NAMALWA (cell line): Measurements from ENCODE around the gene ARHGAP8.
"Not testable (repeated sequence)": the region's sequence is repeated elsewhere in the genome, so short reads cannot be mapped to it uniquely, and the experiment has no call there.

ENCODE experiments used
- DNase-seq: peaks from one replicate; pipeline ENCODE4 v3.0.0-alpha.2; 2015; ENCODE audit warnings: low spot score

ARHGAP8 gene

DNA sequence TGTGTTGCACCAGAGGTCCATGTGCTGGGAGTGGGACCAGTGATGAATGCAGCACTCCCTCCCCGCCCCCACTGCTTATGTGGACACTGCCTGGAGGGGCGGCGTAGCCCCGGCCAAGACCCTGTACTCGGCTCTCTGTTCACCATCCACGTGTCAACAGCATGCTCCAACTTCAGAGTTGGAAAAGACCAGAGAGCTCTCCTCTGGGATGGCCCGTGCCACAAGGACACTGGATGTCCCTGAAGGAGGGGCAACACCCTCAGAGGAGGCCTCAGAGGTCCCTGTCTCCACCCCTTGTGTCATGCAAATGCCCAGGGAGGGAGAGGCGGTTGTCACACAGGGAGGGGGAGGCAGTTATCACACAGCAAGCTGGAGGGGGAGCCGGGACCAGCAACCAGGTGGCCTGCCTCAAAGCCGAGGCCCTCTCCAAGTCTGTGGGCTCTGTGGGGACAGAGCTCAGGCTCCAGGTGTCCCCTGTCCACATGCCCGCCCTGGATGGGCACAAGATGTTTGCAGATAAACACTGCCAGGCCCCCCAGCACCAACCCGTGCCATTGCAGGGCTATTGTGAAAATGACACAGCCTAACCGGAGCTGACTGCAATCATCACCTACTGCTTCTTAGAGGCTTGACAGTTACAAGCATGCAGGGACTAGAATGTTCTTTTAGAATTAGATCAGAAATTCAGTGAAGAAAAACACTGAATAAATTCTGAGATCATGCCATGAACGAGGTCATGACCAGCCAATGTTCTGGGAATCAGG is 136.3 kb downstream of the ARHGAP8 start:
- DNase-seq: no peak

DNA sequence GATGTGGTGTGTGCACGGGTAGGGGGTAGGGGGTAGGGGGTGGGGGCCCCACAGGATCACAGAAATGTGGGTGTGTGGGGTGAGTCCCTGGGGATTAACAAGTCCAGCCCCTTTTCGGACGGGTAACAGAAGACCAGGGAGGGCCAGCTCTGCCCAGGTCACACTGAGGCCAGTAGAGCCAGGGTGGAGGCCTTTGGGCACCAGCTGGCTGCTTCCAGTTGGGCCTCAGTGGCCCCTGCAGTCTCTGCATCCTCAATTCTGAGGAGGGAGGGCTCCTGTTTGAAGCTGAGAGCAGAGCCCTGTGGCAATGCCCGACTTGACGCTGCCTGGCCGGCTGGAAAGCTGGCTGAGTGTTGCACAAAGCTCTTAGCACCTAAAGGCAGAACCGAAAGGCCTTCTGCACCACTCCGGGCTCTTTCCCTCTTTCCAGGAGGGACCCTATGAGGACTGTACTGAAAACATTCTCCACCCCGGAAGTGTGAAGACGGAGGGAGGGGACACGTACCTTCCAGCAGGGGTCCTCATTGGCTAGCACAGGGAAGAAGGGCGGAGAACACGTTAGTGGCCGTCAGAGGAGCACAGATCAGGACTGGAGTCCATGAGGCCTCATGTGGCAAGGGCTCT is 137.0 kb downstream of the ARHGAP8 start:
- DNase-seq: no peak

DNA sequence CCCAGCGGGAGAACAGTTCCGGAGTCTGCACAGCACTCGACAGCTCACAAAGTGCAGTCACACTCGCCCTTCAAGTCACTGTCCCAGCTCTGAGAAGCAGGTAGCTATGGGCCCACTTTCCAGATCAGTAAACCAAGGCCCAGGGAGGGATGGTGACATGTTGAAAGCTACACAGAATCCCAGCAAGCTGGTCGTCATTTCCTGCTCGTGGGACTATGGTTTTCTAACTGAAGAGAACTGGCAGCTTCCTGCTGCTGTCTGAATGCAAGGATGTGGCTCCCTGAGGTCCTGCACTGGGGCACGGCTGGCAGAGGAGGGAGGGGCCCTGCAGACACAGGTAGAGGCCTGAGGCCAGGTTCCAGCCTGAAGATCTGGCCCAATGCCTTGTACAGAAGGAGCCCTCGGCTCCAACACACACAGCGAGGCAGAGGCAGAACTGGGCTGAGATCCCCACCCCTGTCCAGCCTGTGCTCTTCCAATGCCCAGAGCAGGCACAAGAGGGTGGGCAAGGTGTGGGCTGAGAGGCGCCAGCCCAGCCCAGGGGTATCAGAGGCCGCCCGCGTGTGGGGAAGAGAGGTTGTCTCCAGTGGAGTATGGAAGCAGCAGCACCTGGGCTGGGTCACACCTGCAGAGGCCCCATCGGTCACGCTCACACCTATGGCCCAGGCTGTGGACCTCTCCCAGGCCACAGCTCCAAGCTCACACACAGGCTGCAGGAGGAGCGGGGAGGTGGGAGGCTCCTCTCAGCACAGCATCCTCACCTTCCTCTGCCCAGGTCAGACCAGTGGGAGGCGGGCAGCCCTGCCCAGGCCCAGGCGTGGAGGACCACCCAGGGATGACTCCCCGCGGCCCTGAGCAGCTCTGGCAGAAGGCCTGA is 138.3 kb downstream of the ARHGAP8 start:
- DNase-seq: no peak

DNA sequence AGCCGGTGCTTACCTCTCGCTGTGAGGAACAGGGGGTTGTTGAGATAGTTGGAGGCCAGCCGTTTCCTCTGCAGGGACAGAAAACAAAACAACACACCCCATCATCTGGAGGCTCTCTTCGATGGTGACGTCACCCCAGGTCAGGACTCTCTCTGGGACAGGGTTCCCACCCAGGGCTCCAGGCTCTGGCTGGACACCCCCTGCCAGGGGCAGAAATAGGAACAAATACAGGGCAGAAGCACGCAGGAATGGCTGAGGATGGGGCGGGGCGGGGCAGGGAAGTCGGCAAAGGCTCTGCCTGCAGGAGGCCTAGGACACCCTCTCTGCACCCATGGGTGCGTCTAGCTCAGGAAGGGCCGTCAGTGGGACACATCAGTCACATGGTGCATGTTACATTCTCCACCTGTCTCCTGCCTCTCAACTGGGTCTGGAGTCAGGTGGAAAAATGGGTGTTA is 138.9 kb downstream of the ARHGAP8 start:
- no peak for DNase-seq

DNA sequence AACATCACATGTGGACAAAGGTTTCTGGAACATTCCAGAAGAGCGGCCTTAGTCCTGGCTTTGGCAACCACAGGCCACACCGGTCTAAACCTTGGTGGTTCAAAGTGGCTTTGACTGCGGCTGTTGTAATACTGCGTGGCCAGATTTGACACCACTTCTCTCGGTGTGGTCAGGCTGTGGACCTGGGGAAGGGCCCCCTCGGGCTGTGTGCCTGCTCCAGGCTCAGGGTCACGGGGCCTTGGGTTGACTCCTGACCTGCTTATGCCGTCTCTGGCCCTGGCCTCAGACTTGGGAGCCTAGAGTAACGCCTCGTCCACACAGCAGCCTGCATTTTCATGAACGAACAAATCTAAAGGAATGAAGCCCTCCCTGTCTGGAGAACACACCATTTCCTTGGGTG is 139.4 kb downstream of the ARHGAP8 start:
- no peak for DNase-seq

DNA sequence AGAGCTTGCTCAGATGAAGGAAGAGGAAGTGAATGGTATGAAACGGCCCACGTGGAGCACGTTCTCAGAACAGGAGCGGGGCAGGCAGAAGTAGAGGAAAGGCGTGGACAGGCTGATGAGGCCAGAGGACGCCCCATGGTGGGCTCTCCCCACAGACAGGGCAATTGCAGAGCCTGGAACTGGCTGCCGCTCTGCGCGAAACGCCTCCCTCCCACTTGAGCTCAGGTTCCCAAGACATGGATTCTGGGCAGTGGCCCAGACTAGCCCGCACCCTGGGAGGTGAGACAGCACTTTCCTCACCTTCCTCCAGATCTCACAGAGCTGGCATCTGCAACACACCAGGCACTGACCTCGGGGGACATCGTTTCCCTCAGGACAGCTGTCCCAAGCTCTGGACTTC is 139.9 kb downstream of the ARHGAP8 start:
- no peak for DNase-seq

DNA sequence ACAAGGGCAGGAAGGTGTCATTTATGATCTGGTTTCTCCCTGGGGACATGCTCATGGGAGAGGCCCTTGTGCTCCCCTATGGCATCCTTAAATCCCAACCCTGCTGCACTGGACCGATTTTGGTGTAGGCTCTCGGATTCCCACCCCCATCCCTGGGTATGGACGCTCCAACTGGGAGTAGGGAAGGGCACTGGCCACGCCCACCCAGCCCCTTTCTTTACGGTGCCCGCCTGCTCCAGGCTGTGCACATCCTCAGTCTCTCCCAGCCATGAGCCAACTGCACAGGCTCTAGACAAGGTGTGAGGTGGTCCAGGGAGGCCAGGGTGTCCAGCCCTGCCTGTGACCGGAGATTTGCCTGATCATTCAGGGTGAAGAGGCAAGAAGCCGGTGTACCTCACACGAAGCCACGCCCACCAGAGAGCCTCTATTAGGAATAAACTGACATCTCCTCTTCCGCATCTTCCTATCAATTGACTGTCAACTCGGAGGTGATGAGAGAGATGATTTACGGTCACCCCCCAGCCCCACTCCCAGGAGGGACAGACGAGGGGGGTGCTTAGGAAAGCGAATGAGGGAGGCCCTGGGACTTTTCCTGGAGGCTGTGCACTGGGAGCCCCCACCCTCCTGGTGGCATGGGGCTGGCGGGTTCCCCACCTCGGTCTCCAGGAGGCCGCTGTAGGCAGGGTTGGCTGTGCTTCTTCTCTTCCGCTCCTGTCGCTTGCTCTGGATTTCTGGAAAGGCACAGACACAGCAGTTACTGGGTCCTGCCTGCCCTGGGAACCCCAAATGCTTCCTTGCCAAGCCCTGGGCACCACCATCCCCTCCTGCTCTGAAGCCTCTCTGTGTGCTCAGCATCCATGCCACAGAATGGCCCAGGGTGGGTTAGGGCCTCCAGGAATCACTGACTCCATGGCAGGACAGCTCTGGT is 140.7 kb downstream of the ARHGAP8 start:
- DNase-seq: no peak

DNA sequence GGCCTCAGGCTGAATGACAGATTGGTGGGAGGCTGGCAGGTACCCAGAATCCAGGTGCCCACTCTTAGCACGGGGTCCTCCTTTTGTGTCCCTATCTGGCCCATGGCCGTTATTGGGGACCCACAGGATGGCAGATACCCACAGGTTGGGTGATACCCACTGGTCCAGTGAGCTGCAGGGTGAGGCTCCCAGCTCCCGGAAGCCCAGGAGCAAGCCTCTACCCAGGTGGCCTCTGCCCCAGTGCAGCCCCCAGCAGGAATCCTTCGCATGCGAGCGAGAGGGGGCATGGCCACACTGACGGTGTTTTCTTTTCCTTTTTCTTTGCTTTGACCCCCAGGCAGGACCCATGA is 141.3 kb downstream of the ARHGAP8 start:
- DNase-seq: no peak

DNA sequence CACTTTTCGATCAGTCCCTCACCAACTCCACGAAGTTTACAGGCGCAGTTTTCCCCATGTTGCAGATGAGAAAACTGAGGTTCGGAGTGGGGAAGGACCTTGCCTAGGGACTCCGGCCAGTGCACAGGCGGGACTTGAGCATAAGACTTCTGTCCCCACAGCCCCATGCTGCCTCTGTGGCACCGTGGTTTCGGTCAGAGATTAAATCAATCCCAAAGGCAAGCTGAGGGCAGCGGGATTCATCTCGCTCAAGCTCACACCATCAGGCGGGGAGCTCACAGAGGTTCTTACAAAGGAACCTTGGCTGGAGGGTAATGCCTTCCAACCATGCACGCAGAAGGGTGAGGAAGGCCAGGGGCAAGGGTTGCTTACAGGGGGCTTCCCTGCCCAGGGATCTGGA is 141.9 kb downstream of the ARHGAP8 start:
- DNase-seq: no peak

DNA sequence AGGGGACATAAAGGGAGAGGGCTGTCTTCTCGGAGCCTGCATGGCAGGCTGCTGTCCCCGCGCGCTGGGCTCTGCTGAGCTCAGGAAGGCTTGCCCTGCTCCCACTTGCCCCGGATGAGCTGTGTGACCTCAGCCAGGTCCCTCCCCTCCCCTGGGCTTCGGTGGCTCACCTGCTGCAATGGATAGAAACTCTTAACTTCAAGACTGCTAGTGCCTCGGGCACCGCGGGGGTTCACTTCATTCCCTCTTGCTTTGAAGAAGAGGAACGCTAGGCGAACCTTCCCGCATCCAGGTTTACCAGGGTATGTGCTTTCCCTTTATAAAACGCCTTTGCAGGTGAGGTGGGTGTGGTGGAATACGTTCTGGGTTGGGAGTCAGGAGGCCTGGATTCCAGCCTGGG is 142.4 kb downstream of the ARHGAP8 start:
- DNase-seq: no peak

DNA sequence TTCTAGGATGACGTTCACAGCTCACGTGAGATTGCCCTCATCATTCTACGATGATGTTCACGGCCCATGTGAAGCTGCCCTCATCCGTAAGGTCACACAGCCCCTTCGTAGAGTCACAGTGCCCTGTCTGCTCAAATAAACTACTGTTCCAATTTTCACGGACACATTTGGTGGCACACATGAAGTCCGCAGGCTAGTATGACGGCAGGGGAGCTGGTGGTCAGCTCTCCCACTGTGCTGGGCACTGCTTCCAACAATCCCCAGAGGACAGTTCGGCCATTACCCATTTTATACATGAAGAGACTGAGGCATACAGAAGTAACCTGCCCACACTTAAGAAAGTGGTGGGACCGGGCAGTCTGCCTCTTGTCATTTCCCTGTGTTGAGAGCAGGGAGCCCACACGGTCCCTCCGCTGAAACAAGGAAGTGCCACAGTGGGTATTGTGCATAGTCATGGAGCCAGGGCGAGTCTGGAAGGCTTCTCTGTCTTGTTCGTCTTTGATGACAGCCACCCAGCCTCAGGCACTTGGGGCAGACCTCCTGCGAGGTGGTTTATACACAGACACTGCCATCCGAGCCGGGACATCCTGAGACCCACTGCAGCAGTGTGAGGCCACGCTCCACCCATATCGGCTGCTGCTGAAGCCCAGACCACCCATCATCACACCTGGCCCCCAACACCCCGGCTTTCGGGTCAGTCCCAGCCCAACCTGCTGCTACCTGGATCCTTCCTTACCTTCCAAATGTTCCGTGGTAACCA is 143.1 kb downstream of the ARHGAP8 start:
- no peak for DNase-seq

DNA sequence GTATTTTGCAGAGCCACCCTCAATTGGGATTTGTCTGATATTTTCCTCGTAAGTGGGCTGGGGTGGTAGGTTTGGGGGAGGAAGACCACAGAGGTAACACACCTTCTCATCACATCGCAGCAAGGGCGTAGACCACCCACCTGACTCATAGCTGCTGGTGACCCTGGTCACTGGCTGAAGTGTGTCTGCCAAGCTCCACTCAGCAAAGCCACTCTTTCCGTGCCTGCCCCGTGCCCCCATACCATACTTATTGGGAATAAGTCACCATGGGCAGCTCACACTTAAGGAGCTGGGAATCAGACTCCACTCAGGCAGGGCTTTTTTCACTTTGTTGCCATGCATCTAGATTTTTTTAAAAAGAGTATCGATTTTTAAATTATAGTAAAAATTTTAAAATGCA is 145.9 kb downstream of the ARHGAP8 start:
- DNase-seq: no peak

DNA sequence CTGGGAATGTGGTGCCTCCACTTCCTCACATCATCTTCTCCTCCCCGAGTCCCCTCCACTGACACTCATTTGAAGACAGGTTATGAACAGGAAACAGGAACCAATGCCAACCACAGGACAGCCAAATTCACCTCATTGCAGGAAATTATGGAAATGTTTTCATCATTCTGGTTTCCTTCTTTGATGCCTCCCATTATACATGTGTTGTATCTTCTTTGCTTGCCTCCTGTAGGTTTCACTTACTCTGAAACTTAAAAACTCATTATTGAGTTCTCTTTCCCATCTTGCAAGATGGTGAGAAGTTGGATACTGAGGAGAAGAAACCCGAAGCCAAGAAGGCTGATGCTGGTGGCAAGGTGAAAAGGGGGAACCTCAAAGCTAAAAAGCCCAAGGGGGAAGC is 148.9 kb downstream of the ARHGAP8 start:
- DNase-seq: no peak

DNA sequence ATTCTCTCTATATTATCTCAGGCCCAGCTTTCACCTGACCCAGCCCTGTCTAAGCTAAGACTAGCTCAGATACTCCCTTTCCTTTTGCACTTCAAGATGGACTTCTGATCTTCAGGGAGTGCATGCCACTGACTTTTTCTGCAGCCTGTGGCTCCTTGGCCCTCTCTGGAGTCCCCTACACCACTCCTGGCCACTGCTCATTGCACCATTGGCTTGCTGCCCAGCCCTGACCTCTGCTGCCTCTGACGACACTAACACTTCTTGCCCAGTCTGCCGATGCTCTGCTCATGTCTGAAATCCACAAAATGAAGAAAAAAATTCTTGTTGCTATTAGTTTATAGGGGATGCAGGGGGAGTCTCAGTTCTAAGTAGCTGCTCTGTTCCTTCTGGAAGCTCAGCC is 150.8 kb downstream of the ARHGAP8 start:
- DNase-seq: not testable (repeated sequence)

DNA sequence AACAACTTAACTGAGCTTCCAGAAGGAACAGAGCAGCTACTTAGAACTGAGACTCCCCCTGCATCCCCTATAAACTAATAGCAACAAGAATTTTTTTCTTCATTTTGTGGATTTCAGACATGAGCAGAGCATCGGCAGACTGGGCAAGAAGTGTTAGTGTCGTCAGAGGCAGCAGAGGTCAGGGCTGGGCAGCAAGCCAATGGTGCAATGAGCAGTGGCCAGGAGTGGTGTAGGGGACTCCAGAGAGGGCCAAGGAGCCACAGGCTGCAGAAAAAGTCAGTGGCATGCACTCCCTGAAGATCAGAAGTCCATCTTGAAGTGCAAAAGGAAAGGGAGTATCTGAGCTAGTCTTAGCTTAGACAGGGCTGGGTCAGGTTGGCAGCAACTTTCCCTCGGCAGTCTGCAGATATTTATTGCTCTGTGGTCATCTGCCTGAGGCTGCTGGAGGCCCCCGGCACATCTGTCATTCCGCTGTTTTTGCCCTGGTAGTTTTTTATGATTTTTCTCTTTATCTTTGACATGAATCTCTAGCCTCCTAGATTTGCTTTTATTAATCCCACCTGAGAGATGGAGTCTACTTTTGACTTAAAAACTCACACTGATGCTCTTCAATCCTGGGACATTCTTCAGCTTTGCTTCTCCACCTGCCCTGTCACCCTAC is 152.2 kb downstream of the ARHGAP8 start:
- DNase-seq: not testable (repeated sequence)

DNA sequence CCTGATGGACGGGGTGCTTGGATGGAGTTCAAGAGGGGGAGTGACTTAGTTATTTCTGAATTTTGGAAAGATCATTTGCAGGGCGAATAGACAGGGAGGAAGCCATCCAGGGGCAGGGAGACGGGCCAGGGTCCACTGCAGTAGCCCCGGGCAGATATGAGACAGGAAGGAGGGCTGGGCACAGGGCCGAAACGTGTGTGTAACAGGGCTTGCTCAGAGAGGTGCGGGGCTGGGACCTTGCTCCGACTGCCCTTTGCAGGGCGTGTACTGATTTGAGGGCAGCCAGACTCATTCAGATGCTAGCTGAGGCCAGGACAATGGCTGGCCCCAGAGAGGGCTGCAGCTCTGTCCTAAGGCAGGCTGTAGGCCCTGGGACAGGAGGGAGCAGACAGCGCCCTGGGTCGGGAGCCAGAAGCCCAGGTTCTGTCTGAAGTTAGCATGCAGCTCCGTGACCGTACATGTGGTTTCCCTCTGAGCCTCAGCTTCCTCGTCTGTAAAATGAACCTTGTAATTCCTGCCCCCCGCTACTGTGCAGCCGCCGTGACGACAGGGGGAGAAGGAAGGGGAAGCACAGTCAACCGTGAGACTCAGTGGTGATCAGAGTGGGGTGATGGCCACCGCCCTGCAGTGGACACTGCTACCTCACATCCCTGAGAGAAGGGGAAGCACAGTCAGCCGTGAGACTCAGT is 154.0 kb downstream of the ARHGAP8 start:
- DNase-seq: no peak

DNA sequence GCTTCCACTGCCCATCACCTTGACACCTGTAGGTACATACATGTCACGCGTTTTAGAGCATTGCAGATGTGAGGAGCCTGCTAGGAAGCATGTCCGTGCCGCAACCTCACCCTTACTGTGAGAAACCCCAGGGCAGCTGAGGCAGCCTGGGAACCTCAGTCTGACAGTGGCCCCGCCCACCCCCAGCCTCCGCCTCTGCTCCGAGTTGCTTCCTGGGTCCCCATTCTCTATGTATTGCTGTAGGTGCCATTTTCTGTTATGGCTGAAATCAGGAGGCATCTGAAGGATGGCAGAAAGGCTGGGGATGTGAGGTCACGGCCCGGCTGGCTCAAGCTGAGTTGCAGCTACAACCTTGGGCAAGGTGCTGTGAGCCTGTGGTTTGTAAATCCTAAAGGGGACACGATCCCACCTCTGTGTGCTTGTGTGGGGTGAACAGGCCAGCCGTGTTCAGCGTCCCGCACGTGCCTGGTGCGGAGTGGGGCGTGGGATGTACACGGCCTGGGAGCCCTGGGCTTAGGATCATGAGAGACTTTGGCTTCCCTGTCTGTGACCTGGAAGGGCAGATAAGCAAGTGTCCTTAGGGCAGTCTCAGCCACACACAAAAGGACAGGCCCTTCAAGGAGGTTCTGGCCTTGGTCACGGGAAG is 154.7 kb downstream of the ARHGAP8 start:
- no peak for DNase-seq

DNA sequence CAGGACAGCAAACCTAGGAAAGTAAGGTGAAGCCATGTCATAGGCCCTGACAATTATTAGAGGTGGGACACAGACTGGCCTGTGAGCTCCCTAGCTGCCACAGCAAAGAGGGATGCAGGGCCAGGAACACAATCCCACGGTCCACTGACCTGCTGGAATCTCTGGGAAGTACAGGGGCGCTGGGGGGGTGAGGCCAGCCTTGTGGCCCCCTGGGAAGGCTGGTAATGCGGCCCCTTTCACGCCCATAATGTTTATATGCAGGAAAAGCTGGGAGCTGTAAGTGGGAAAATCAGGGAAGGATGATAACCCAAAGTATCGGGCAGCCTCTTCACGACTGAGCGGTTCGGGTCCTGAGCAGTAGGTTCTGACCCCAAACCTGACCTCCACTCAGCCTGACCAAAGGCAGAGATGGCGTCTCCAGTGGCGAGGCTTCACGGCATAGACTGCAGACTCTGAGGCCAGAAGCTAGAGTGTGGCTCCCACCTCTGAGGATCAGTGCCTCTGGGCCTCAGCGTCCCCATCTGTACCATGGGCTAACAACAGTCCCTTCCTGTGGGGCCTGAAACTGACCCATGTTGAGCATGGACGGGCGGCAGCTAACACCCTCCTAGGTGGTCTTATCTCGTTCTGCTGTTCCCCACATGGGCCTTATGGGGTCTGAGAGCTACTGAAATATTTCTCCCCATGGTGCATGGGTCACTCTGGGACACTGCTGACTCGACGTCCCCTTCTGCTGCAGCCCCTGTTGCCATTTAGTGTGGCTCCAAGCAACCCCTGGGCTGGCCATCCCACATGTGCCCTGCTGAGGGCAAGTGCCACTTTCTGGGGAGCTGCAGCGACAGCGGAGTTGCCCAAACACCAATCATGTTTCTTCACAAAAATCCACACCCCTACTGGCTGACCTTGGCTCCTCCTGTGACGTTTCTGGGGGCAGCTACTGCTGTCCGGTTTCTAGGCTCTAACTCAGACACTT is 155.7 kb downstream of the ARHGAP8 start:
- no peak for DNase-seq
